ENCODE measurements around the gene ACTMAP.

The ACTMAP gene

GRCh38 chr19:40778706-40779284 is 28.5 kb upstream of the ACTMAP start:
- Histone ChIP-seq H3K79me2 (ENCODE audit: insufficient read depth, low read length) (no peaks in the 10 kb centered on the region; the same call in 1 of the 2 replicates), H3K9me3 (ENCODE audit: insufficient read depth, low read depth, low read length) (no peaks in the 10 kb centered on the region), H3F3A (ENCODE audit: low read depth) (peaks cover 9% of the 10 kb centered on the region), H3K9me2 (replicated peaks; ENCODE audit: low read depth, low read length) (no peaks in the 10 kb centered on the region), H3K4me1 (ENCODE audit: insufficient read depth, low read length, poor library complexity, severe bottlenecking) (peaks cover 25% of the 10 kb centered on the region), H4K20me1 (ENCODE audit: insufficient read depth, low read length, poor library complexity, severe bottlenecking) (no peaks in the 10 kb centered on the region), H3K27me3 (ENCODE audit: insufficient read depth, low read length, poor library complexity, severe bottlenecking) (no peaks in the 10 kb centered on the region), H3K4me2 (ENCODE audit: low read depth, low read length, poor library complexity, severe bottlenecking) (peak overlapping the region; percentile 90), H3K4me3 (ENCODE audit: low read length, poor library complexity, severe bottlenecking) (peak overlapping the region; percentile 81), H3K9ac (ENCODE audit: low read depth, low read length, poor library complexity, severe bottlenecking) (peak overlapping the region; percentile 92), H3K36me3 (ENCODE audit: insufficient read depth, low read length) (no peaks in the 10 kb centered on the region), H2AFZ (ENCODE audit: low read length) (peak overlapping the region; percentile 67)
- TF ChIP-seq EZH2phosphoT487 (IDR thresholded peaks at IDR 0.05; ENCODE audit: borderline replicate concordance), result no peak
- no peak for TF ChIP-seq CTCF (conservative IDR thresholded peaks at IDR 0.05; ENCODE audit: low read length)

- H3K27me3 ChIP-seq (ENCODE audit: insufficient read depth, low read length, poor library complexity, severe bottlenecking), result no peaks in the 10 kb centered on the region
- H3K4me3 ChIP-seq (ENCODE audit: low read length, poor library complexity, severe bottlenecking), result peak within 1 kb of the TSS; percentile 81
- peak within 1 kb of the TSS; percentile 93 for H3K4me2 ChIP-seq (ENCODE audit: low read depth, low read length, poor library complexity, severe bottlenecking)
- no peak for TF ChIP-seq EZH2phosphoT487 (IDR thresholded peaks at IDR 0.05; ENCODE audit: borderline replicate concordance)
- TF ChIP-seq CTCF (conservative IDR thresholded peaks at IDR 0.05; ENCODE audit: low read length), result no peak
- H3K9me2 ChIP-seq (replicated peaks; ENCODE audit: low read depth, low read length), result no peaks in the 10 kb centered on the region
- H2AFZ ChIP-seq (ENCODE audit: low read length), result peak within 1 kb of the TSS; percentile 71
- peaks cover 9% of the 10 kb centered on the region for H3F3A ChIP-seq (ENCODE audit: low read depth)
- peaks cover 25% of the 10 kb centered on the region for H3K4me1 ChIP-seq (ENCODE audit: insufficient read depth, low read length, poor library complexity, severe bottlenecking)
- H3K36me3 ChIP-seq (ENCODE audit: insufficient read depth, low read length), result no peaks in the 10 kb centered on the region
- H3K79me2 ChIP-seq (ENCODE audit: insufficient read depth, low read length), result no peaks in the 10 kb centered on the region; the same call in 1 of the 2 replicates
- H3K9me3 ChIP-seq (ENCODE audit: insufficient read depth, low read depth, low read length), result no peaks in the 10 kb centered on the region
- peak within 1 kb of the TSS; percentile 92 for H3K9ac ChIP-seq (ENCODE audit: low read depth, low read length, poor library complexity, severe bottlenecking)
- no peaks in the 10 kb centered on the region for H4K20me1 ChIP-seq (ENCODE audit: insufficient read depth, low read length, poor library complexity, severe bottlenecking)
These were observed 27.8 kb upstream of the ACTMAP start, which contains the start of gene RAB4B for GRCh38 chr19:40777937-40778705. RAB4B (plus strand) TSS chr19:40778247; CDS start chr19:40778376, 129 bp downstream.

- H3K27me3 ChIP-seq (ENCODE audit: insufficient read depth, low read length, poor library complexity, severe bottlenecking), result no peaks in the 10 kb centered on the region
- TF ChIP-seq CTCF (conservative IDR thresholded peaks at IDR 0.05; ENCODE audit: low read length) (no peak), EZH2phosphoT487 (IDR thresholded peaks at IDR 0.05; ENCODE audit: borderline replicate concordance) (no peak)
- peaks cover 9% of the 10 kb centered on the region for H3F3A ChIP-seq (ENCODE audit: low read depth)
- no peaks in the 10 kb centered on the region for H3K9me3 ChIP-seq (ENCODE audit: insufficient read depth, low read depth, low read length)
- H3K4me2 ChIP-seq (ENCODE audit: low read depth, low read length, poor library complexity, severe bottlenecking), result peak overlapping the region; percentile 93
- peak overlapping the region; percentile 81 for H3K4me3 ChIP-seq (ENCODE audit: low read length, poor library complexity, severe bottlenecking)
- H3K9ac ChIP-seq (ENCODE audit: low read depth, low read length, poor library complexity, severe bottlenecking), result peak overlapping the region; percentile 92
- no peaks in the 10 kb centered on the region; the same call in 1 of the 2 replicates for H3K79me2 ChIP-seq (ENCODE audit: insufficient read depth, low read length)
- peaks cover 25% of the 10 kb centered on the region for H3K4me1 ChIP-seq (ENCODE audit: insufficient read depth, low read length, poor library complexity, severe bottlenecking)
- no peaks in the 10 kb centered on the region for H3K36me3 ChIP-seq (ENCODE audit: insufficient read depth, low read length)
- H4K20me1 ChIP-seq (ENCODE audit: insufficient read depth, low read length, poor library complexity, severe bottlenecking), result no peaks in the 10 kb centered on the region
- H2AFZ ChIP-seq (ENCODE audit: low read length), result peak overlapping the region; percentile 71
- no peaks in the 10 kb centered on the region for H3K9me2 ChIP-seq (replicated peaks; ENCODE audit: low read depth, low read length)
These were observed 27.3 kb upstream of the ACTMAP start for GRCh38 chr19:40777645-40777936.

Data from Loucy (cell line).